22Rv1 (cell line): Measurements from ENCODE around the gene CRADD.

Source experiments
- CTCF ChIP-seq: fragments of 450-650 bp; IDR thresholded peaks from 2 replicates; pipeline ENCODE4 v1.5.1; 2017; ENCODE audit warnings: mild to moderate bottlenecking
- ZFX ChIP-seq: fragments of 450-650 bp; IDR thresholded peaks from 2 replicates; pipeline ENCODE4 v1.6.1; 2017; ENCODE audit warnings: antibody characterized with exemption, borderline replicate concordance

DNA sequence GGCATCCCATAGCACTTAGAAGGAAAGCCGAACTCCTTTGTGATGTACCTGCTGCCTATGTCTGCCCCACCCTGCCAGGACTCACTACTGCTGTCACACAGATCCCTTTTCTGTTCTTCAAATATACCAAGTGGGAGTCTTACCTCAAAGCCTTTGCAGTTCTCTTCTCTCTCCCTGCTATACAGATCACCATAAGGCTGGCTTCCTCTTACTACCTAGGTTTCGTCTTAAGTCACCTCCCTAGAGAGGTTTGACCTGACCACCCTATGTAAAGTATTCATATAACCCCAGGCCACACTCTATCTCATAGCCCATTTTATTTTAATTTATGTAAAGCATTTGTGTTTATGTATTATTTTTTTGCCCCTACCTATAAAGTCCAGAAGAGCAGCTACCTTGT, 117.6 kb downstream of the CRADD start:
- TF ChIP-seq CTCF (no peak), ZFX (no peak)
